A549 (cell line): ENCODE data around the gene NEK4. TPM values are rescaled to one million over a fixed set of nuclear protein-coding genes. Genes with fewer than 3 reads are reported as not detected.

Source experiments
- ATAC-seq, 2 experiments: fragments of 200-7000 bp in 1 of 2; fragments of >200 bp in 1 of 2; cut with Nextera tagmentation in 1 of 2; cut with Tn5 transposase in 1 of 2; 3 replicates each; pipeline versions ENCODE4 v1.8.0 to v1.9.1; 2018 to 2020; ENCODE audit warnings: mild to moderate bottlenecking in 1 of 2, moderate library complexity in 1 of 2
- CTCF ChIA-PET: fragments of 300-600 bp; sonication (Branson Sonifier 250); formaldehyde crosslinking; extraction: SDS; loops from one replicate; lab custom pipeline; 2021; ENCODE audit warnings: antibody characterized with exemption, inconsistent platforms; lab: Yijun Ruan, JAX
- POLR2A ChIA-PET: fragments of 350-600 bp; formaldehyde crosslinking; extraction: SDS; loops from one replicate; lab custom pipeline; 2021; ENCODE audit warnings: antibody characterized with exemption, inconsistent platforms; lab: Yijun Ruan, JAX
- DNase-seq, 2 experiments: peaks; one replicate each; pipeline versions ENCODE4 v3.0.0 to v3.0.0-alpha.2; 2011 to 2016; ENCODE audit warnings: low read depth in 1 of 2, low spot score in 1 of 2
- FAIRE-seq: peaks from 2 replicates; lab custom pipeline; 2011; peaks lifted over from hg19 to GRCh38; lab: Jason Lieb, UNC
- H3K27ac ChIP-seq, 2 experiments: fragments of >200 bp; sonication (Bioruptor Twin); formaldehyde crosslinking; 3 replicates each; pipeline ENCODE4 v1.5.1; 2016 to 2017
- H3K4me1 ChIP-seq: fragments of >200 bp; sonication (Bioruptor Twin); formaldehyde crosslinking; 3 replicates; pipeline ENCODE4 v1.6.1; 2016
- H3K4me2 ChIP-seq: fragments of >200 bp; sonication (Bioruptor Twin); formaldehyde crosslinking; 3 replicates; pipeline ENCODE4 v1.6.1; 2016
- H3K4me3 ChIP-seq: fragments of >200 bp; sonication (Bioruptor Twin); formaldehyde crosslinking; 3 replicates; pipeline ENCODE4 v1.5.1; 2016
- H3K9me3 ChIP-seq: fragments of >200 bp; sonication (Bioruptor Twin); formaldehyde crosslinking; 3 replicates; pipeline ENCODE4 v1.6.1; 2016
- BHLHE40 ChIP-seq: IDR thresholded peaks from 2 replicates; pipeline ENCODE4 v1.6.1; 2012; ENCODE audit warnings: low read depth, low read length, inconsistent platforms
- CBX2 ChIP-seq: fragments of 200-600 bp; sonication (generic); IDR thresholded peaks from 2 replicates; pipeline ENCODE4 v1.6.1; 2016; ENCODE audit warnings: low read depth, mild to moderate bottlenecking, borderline replicate concordance
- CEBPB ChIP-seq, 2 experiments: fragments of >200 bp in 1 of 2; sonication (Bioruptor Twin) in 1 of 2; formaldehyde crosslinking in 1 of 2; IDR thresholded peaks; 2 replicates each; pipeline ENCODE4 v1.6.1; 2012 to 2016
- CHD2 ChIP-seq: fragments of 150-350 bp; IDR thresholded peaks from 2 replicates; pipeline ENCODE4 v1.6.1; 2014; ENCODE audit warnings: low read length; ENCODE audit not compliant: partially characterized antibody
- CHD4 ChIP-seq: fragments of 200-600 bp; sonication (generic); IDR thresholded peaks from 2 replicates; pipeline ENCODE4 v1.6.1; 2016; ENCODE audit warnings: antibody characterized with exemption, mild to moderate bottlenecking, borderline replicate concordance
- EHMT2 ChIP-seq: fragments of 200-600 bp; sonication (generic); IDR thresholded peaks from 2 replicates; pipeline ENCODE4 v1.6.1; 2016; ENCODE audit warnings: antibody characterized with exemption, low read depth, mild to moderate bottlenecking, moderate library complexity
- EP300 ChIP-seq, 2 experiments: fragments of >200 bp; sonication (Bioruptor Twin); formaldehyde crosslinking; IDR thresholded peaks; 2 replicates in 1 of 2; 3 replicates in 1 of 2; pipeline ENCODE4 v1.6.1; 2016 to 2017
- HOXA7 ChIP-seq: fragments of 250-450 bp; sonication (Bioruptor Pico); IDR thresholded peaks from 2 replicates; pipeline ENCODE4 v1.5.0; 2020; ENCODE audit warnings: mild to moderate bottlenecking, moderate library complexity
- HOXB13 ChIP-seq: fragments of 250-450 bp; sonication (Bioruptor Pico); IDR thresholded peaks from 2 replicates; pipeline ENCODE4 v1.5.0; 2020; ENCODE audit warnings: low read depth, mild to moderate bottlenecking, moderate library complexity
- JUNB ChIP-seq: fragments of >200 bp; sonication (Bioruptor Twin); formaldehyde crosslinking; IDR thresholded peaks from 2 replicates; pipeline ENCODE4 v1.6.1; 2016
- KDM5A ChIP-seq: fragments of 200-600 bp; sonication (generic); IDR thresholded peaks from 2 replicates; pipeline ENCODE4 v1.6.1; 2016; ENCODE audit warnings: antibody characterized with exemption, mild to moderate bottlenecking
- NFE2L2 ChIP-seq: fragments of 150-350 bp; conservative IDR thresholded peaks from 2 replicates; pipeline ENCODE4 v1.6.1; 2014; ENCODE audit warnings: low read length
- NPAS2 ChIP-seq: fragments of 250-450 bp; sonication (Bioruptor Pico); IDR thresholded peaks from 2 replicates; pipeline ENCODE4 v1.8.0; 2022; ENCODE audit warnings: mild to moderate bottlenecking, moderate library complexity, borderline replicate concordance
- NR3C1 ChIP-seq: fragments of >200 bp; sonication (Bioruptor Twin); formaldehyde crosslinking; IDR thresholded peaks from 3 replicates; pipeline ENCODE4 v1.6.1; 2017
- POLR2A ChIP-seq: IDR thresholded peaks from 2 replicates; pipeline ENCODE4 v1.6.1; 2012; ENCODE audit warnings: mild to moderate bottlenecking, low read length
- RARB ChIP-seq: fragments of 250-450 bp; sonication (Bioruptor Pico); IDR thresholded peaks from 2 replicates; pipeline ENCODE4 v1.8.0; 2021; ENCODE audit warnings: mild to moderate bottlenecking, moderate library complexity
- RFX5 ChIP-seq: fragments of 450-650 bp; IDR thresholded peaks from 2 replicates; pipeline ENCODE4 v1.7.1; 2014; ENCODE audit warnings: antibody characterized with exemption, mild to moderate bottlenecking, moderate library complexity
- RNF2 ChIP-seq: fragments of 200-600 bp; sonication (generic); IDR thresholded peaks from 2 replicates; pipeline ENCODE4 v1.6.1; 2016; ENCODE audit warnings: low read depth, mild to moderate bottlenecking, antibody characterized with exemption, moderate library complexity, borderline replicate concordance
- SMC3 ChIP-seq: fragments of >200 bp; sonication (Bioruptor Twin); formaldehyde crosslinking; IDR thresholded peaks from 3 replicates; pipeline ENCODE4 v1.6.1; 2018; ENCODE audit warnings: inconsistent platforms
- SREBF2 ChIP-seq: fragments of 450-650 bp; IDR thresholded peaks from 2 replicates; pipeline ENCODE4 v1.6.1; 2014; ENCODE audit warnings: mild to moderate bottlenecking, moderate library complexity
- ZC3H11A ChIP-seq: fragments of 450-650 bp; IDR thresholded peaks from 2 replicates; pipeline ENCODE4 v1.6.1; 2014; ENCODE audit warnings: antibody characterized with exemption, mild to moderate bottlenecking
- ZFP36 ChIP-seq: fragments of 450-650 bp; IDR thresholded peaks from 2 replicates; pipeline ENCODE4 v1.6.1; 2014; ENCODE audit warnings: borderline replicate concordance; ENCODE audit not compliant: partially characterized antibody
- ZSCAN20 ChIP-seq: fragments of 250-450 bp; sonication (Bioruptor Pico); IDR thresholded peaks from 2 replicates; pipeline ENCODE4 v1.8.0; 2022; ENCODE audit warnings: mild to moderate bottlenecking, moderate library complexity
- WGBS: methylation state at CpG from one replicate; pipeline ENCODE4 v1.1.6; 2017; ENCODE audit errors: missing lambda C conversion rate; 5-methylcytosine and 5-hydroxymethylcytosine counted together
- polyA plus RNA-seq, 4 experiments: library from polyadenylated mRNA; depleted of rRNA in 3 of 4; stranded (reverse); fragments of >200 nt; fragmentation: RNase III in 1 of 4; extraction: RNeasy Plus Mini Kit Qiagen cat#74134 plus additional on column Dnase treatment in 1 of 4; gene quantifications; 2 replicates in 3 of 4; 3 replicates in 1 of 4; pipeline ENCODE4 v1.2.3, GENCODE V29; 2011 to 2017
- TF ChIP-seq, protein P1 (sequence below): fragments of 150-350 bp; IDR thresholded peaks from 2 replicates; pipeline ENCODE4 v1.6.1; 2014; ENCODE audit warnings: low read depth, mild to moderate bottlenecking, low read length
- TF ChIP-seq, protein P2 (sequence below): fragments of 250-450 bp; sonication (Bioruptor Pico); IDR thresholded peaks from 2 replicates; pipeline ENCODE4 v1.5.0; 2021; ENCODE audit warnings: mild to moderate bottlenecking, moderate library complexity, borderline replicate concordance

NEK4 gene
- polyA plus RNA-seq, 2 of the 4 experiments (the other 2 are of a cell fraction): 12.1 to 19.4 TPM

DNA sequence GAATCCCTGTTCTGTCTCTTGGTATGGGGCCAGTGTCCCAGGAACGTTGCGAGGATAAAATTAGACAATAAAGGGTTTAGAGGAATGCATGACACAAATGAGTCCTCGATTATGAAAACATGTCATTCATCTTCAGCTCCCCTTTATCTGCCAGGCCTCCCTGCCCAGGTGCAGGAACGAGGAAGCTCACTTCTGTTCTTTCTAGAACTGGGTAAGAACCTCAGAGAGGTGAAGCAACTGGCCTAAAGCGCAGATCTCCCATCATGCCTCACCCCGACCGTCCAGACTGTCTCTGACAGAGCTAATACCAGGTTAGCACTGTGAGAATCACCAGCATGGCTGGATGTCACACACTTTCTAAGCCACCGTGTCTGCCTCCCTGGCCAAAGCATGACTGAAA, 5.1 kb upstream of the NEK4 start:
- no peaks in the 10 kb centered on the region for H3K9me3 ChIP-seq
- 61% methylated on average over 8 of the region's 8 CpGs for WGBS
- TF ChIP-seq KDM5A (no peak), BHLHE40 (no peak), CBX2 (no peak), HOXB13 (CRISPR knock-in tag) (no peak), NPAS2 (CRISPR knock-in tag) (no peak), RFX5 (no peak), NFE2L2 (no peak), SREBF2 (no peak), RNF2 (no peak), JUNB (no peak), EHMT2 (no peak), SMC3 (no peak), CEBPB (IDR thresholded peaks at IDR 0.05) (no peak), CHD2 (no peak), POLR2A (no peak)
- TF ChIP-seq, protein P1, sequence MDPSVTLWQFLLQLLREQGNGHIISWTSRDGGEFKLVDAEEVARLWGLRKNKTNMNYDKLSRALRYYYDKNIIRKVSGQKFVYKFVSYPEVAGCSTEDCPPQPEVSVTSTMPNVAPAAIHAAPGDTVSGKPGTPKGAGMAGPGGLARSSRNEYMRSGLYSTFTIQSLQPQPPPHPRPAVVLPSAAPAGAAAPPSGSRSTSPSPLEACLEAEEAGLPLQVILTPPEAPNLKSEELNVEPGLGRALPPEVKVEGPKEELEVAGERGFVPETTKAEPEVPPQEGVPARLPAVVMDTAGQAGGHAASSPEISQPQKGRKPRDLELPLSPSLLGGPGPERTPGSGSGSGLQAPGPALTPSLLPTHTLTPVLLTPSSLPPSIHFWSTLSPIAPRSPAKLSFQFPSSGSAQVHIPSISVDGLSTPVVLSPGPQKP: no peak
- TF ChIP-seq, protein P2, sequence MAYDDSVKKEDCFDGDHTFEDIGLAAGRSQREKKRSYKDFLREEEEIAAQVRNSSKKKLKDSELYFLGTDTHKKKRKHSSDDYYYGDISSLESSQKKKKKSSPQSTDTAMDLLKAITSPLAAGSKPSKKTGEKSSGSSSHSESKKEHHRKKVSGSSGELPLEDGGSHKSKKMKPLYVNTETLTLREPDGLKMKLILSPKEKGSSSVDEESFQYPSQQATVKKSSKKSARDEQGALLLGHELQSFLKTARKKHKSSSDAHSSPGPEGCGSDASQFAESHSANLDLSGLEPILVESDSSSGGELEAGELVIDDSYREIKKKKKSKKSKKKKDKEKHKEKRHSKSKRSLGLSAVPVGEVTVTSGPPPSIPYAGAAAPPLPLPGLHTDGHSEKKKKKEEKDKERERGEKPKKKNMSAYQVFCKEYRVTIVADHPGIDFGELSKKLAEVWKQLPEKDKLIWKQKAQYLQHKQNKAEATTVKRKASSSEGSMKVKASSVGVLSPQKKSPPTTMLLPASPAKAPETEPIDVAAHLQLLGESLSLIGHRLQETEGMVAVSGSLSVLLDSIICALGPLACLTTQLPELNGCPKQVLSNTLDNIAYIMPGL (CRISPR knock-in tag): no peak
- ATAC-seq: no peak
- CTCF ChIA-PET: no interaction called here
- no peak for FAIRE-seq
- no peak overlapping the region for H3K27ac ChIP-seq
- DNase-seq: no peak
- POLR2A ChIA-PET: no interaction called here
- no peak overlapping the region for H3K4me3 ChIP-seq
- H3K4me2 ChIP-seq: no peak overlapping the region
- 0 out of 3 replicates have a peak, but pooled peaks cover 4% of the 10 kb centered on the region for H3K4me1 ChIP-seq

DNA sequence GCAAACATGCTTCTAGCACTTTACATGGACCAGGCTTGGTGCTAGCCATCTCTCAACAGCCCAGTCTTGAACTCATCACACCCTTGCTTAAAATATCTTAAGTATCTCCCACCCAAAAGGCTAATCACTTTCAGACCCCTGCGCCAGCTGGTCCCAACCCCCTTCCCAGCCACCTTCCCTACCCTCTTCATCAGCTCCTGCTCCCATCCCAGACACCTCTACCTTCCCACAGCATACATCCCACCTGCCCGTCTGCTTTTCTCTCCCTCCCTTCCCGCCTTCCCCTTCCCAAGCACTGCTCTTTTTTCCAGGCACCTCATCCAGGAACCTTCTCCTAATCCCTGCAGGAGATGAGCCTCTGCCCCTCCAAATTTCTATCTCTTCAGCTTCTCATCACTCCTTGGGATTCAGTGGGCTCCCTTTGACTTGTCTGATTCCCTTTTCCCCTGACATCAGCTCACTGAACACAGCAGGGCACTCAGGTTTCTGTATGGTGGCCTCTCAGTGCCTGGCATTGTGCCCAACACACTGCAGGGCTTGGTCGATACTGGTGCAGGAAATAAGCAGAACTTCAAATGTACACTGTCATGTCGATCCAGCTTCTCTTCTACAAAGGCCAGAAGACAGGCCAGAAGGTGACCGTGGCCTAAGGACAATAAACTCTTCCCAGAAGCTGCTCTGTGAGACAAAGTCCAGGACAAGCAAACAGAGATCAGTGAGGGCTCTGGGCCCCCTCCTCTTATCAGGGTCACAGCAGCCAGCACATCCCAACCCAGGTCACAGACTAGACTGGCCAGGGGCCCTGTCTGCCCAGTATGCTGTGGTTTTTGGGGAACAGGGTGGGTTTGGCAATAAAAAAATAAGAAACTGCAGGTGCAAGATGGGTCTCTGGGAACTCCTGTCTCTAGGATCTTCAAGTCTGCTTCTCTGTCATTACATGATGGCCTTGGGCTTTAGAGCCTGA, 4.4 kb upstream of the NEK4 start:
- no peak for DNase-seq
- no peak overlapping the region for H3K27ac ChIP-seq
- ChIA-PET CTCF (no interaction called here), POLR2A (no interaction called here)
- 40% methylated on average over 6 of the region's 6 CpGs for WGBS
- FAIRE-seq: no peak
- 0 out of 3 replicates have a peak, but pooled peaks cover 4% of the 10 kb centered on the region for H3K4me1 ChIP-seq
- ATAC-seq: no peak
- no peak overlapping the region for H3K4me3 ChIP-seq
- no peak overlapping the region for H3K4me2 ChIP-seq
- TF ChIP-seq ZC3H11A (no peak), NR3C1 (no peak), SMC3 (no peak), ZSCAN20 (CRISPR knock-in tag) (no peak), RARB (CRISPR knock-in tag) (no peak), JUNB (no peak), ZFP36 (no peak), EP300 (IDR thresholded peaks at IDR 0.05) (no peak), HOXA7 (CRISPR knock-in tag) (no peak), CHD4 (no peak), CHD2 (no peak)
- TF ChIP-seq, all 56 proteins: peak for 0
- no peaks in the 10 kb centered on the region for H3K9me3 ChIP-seq
